Osteoblast (primary cell): ENCODE data around the gene YPEL3. TPM values are rescaled to one million over a fixed set of nuclear protein-coding genes. Genes with fewer than 3 reads are reported as not detected.

Experiments
- DNase-seq: peaks from one replicate; pipeline ENCODE4 v3.0.0; 2011; ENCODE audit warnings: low spot score, mixed read lengths; ENCODE audit not compliant: insufficient read length; ENCODE audit errors: missing footprints
- H2AFZ ChIP-seq: 2 replicates; pipeline ENCODE4 v1.6.0; 2011; ENCODE audit warnings: mild to moderate bottlenecking, low read length
- H3K27ac ChIP-seq: 2 replicates; pipeline ENCODE4 v1.5.1; 2011; ENCODE audit warnings: mild to moderate bottlenecking, low read depth, low read length, moderate library complexity
- H3K27me3 ChIP-seq: 2 replicates; pipeline ENCODE4 v1.6.0; 2012; ENCODE audit warnings: mild to moderate bottlenecking, control low read depth, inconsistent platforms, low read length, moderate library complexity; ENCODE audit not compliant: insufficient read depth
- H3K36me3 ChIP-seq: 2 replicates; pipeline ENCODE4 v1.5.1; 2011; ENCODE audit warnings: mild to moderate bottlenecking, low read length, control low read depth, moderate library complexity; ENCODE audit not compliant: insufficient read depth
- H3K4me1 ChIP-seq: 2 replicates; pipeline ENCODE4 v1.5.1; 2011; ENCODE audit warnings: mild to moderate bottlenecking, low read length, control low read depth, moderate library complexity; ENCODE audit not compliant: insufficient read depth
- H3K4me2 ChIP-seq: 2 replicates; pipeline ENCODE4 v1.6.0; 2011; ENCODE audit warnings: mild to moderate bottlenecking, low read length; ENCODE audit not compliant: insufficient read depth
- H3K4me3 ChIP-seq: fragments of 200-600 bp; sonication (generic); 3 replicates; pipeline ENCODE4 v1.5.1; 2012; ENCODE audit warnings: mild to moderate bottlenecking, low read length, inconsistent platforms; ENCODE audit not compliant: insufficient read depth
- H3K79me2 ChIP-seq: 2 replicates; pipeline ENCODE4 v1.6.0; 2012; ENCODE audit warnings: mild to moderate bottlenecking, low read length, control low read depth, inconsistent platforms; ENCODE audit not compliant: insufficient read depth
- H3K9me3 ChIP-seq: 2 replicates; pipeline ENCODE4 v1.5.1; 2011; ENCODE audit warnings: low read depth, low read length, control low read depth
- H4K20me1 ChIP-seq: 2 replicates; pipeline ENCODE4 v1.6.0; 2012; ENCODE audit warnings: mild to moderate bottlenecking, low read length, control low read depth; ENCODE audit not compliant: insufficient read depth
- total RNA-seq: library from RNA; depleted of rRNA; stranded (reverse); fragments of >200 nt; gene quantifications from 2 replicates; pipeline ENCODE4 v1.2.3, GENCODE V29; 2012
- TF ChIP-seq, protein P1 (sequence below): IDR thresholded peaks from 2 replicates; pipeline ENCODE4 v1.5.1; 2011; ENCODE audit warnings: mild to moderate bottlenecking, low read depth, low read length, moderate library complexity; ENCODE audit errors: extremely low read depth

Gene YPEL3
- total RNA-seq, 1 donor, result 28.2 TPM

DNA sequence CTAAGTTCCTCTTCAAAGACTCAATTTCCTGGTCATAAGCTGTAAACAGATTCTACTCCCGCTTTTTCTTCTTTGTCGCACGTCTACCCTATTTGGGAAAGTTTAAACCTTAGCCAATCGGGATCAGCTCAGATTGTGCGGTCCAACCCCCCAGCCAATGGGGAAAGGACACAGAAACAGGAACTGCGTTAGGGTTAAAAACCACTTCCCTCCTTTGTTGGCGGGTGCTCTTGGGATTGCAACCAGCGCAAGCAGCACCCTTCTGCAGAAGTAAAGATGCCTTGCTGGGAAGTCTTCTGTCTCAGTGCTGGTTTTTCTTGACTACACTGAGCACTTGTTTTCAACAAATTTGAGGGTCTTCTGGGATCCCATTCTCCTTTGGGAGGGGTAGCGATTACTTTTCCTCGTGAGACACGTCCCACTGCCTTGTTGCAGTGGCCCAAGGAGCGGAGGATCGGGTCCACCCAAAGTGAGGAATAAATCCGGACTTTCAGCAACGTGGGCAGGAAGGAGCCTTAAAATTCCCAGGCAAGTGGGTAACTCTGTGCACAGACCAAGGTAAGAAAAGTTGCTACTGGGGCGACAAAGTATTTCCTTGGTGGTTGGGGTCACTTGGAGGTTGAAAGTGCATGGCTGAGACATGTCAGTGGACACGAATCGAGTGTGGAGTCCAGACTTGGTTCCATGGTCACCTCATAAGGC, 1.0 kb upstream of the YPEL3 start:
- Histone ChIP-seq H3K27ac (peak overlapping the region; percentile 70), H3K36me3 (peaks cover 8% of the 10 kb centered on the region), H3K4me3 (peak overlapping the region; percentile 76), H3K4me2 (peak overlapping the region; percentile 76), H2AFZ (peak overlapping the region; percentile 98), H3K27me3 (no peaks in the 10 kb centered on the region), H3K9me3 (peaks cover 10% of the 10 kb centered on the region), H3K79me2 (peaks cover 3% of the 10 kb centered on the region), H3K4me1 (peaks cover 22% of the 10 kb centered on the region), H4K20me1 (peaks cover 7% of the 10 kb centered on the region)
- DNase-seq, result peak; percentile 58
- TF ChIP-seq, protein P1, sequence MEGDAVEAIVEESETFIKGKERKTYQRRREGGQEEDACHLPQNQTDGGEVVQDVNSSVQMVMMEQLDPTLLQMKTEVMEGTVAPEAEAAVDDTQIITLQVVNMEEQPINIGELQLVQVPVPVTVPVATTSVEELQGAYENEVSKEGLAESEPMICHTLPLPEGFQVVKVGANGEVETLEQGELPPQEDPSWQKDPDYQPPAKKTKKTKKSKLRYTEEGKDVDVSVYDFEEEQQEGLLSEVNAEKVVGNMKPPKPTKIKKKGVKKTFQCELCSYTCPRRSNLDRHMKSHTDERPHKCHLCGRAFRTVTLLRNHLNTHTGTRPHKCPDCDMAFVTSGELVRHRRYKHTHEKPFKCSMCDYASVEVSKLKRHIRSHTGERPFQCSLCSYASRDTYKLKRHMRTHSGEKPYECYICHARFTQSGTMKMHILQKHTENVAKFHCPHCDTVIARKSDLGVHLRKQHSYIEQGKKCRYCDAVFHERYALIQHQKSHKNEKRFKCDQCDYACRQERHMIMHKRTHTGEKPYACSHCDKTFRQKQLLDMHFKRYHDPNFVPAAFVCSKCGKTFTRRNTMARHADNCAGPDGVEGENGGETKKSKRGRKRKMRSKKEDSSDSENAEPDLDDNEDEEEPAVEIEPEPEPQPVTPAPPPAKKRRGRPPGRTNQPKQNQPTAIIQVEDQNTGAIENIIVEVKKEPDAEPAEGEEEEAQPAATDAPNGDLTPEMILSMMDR, result no peak

DNA sequence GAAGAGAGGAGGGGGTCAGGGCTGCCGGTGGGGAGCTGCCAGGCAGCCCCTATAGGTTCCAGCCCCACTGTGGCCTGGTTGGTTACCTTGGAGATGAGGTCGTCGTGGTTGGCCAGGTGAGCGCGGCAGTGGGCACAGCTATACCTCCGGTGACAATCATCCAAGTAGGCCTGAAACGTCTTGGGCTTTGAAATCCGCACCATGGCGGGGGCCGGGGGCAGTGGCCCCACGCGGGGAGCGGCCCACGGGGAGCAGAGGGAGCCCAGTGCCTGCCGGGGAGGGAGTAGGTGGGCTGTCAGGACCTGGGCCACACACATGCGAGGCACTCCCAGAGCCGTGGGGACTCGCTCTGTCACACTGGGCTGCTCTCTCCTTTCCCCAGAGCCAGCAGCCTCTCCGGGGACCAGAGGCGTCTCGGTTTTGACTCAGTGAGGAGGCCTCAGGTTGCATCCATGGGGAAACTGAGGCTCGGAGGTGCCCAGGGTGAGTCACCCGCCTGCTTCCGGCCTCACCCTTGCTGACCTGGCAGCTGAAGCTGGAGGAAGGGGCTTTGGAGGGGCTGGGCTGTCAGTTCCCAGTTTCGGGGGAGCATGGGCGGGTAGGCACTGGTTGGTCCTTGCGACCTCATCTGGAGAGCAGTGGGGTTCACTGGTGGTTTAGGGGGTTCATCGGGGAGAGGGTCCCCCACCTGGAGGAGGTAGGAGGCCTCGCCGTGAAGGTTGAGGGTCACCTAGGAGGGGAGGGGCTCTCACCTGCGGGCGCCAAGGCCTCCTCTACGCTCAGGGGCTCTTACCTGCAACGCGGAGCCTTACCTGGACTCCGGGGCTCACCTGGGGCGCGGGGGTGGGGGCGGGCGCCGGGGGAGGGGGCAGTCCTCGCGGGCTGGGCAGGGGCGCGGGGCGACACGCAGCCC, 591 bp downstream of the YPEL3 start:
- peak overlapping the region; percentile 97 for H3K4me2 ChIP-seq
- H2AFZ ChIP-seq, result peak overlapping the region; percentile 51
- H3K36me3 ChIP-seq, result peaks cover 8% of the 10 kb centered on the region
- peaks cover 25% of the 10 kb centered on the region for H3K4me1 ChIP-seq
- peak overlapping the region; percentile 41 for H3K27ac ChIP-seq
- peak; percentile 92 for DNase-seq
- peaks cover 7% of the 10 kb centered on the region for H4K20me1 ChIP-seq
- TF ChIP-seq, protein P1, result no peak
- no peaks in the 10 kb centered on the region for H3K27me3 ChIP-seq
- peak overlapping the region; percentile 76 for H3K4me3 ChIP-seq
- peaks cover 3% of the 10 kb centered on the region for H3K79me2 ChIP-seq
- H3K9me3 ChIP-seq, result peaks cover 10% of the 10 kb centered on the region

DNA sequence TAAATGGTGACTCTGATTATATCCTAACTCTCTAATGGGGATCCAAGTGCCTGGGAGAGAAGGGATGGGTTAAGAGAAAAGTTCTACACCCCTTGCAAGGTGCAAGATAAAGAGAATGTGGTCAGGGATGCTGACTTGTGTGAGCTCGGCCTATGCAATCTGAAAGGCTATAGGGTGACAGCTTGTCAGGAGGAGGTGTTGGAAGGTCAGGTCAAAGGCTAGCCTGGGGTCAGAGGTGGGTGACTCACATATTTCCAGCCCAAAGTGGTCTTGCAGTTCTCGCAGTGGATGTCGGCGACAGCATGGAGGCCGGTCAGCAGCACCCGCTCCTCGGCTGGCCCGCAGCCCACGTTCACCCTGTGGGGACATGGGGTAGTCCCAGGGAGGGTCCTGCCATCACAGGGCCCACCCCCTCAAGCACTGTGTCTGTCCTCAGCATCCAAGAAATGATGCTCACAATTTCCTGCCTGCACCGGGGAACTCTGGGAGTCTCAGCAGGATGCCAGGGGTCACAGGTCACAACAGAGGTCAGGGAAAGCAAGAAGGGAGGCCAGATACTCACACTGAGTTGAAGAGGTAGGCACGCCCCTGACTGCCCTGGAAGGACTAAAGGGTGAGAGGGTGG, 1.4 kb downstream of the YPEL3 start:
- Histone ChIP-seq H3K79me2 (peaks cover 3% of the 10 kb centered on the region), H3K27ac (no peak overlapping the region), H4K20me1 (peaks cover 7% of the 10 kb centered on the region), H3K36me3 (peaks cover 8% of the 10 kb centered on the region), H3K4me2 (peak overlapping the region; percentile 97), H3K4me3 (peak overlapping the region; percentile 76), H2AFZ (no peak overlapping the region), H3K4me1 (peaks cover 31% of the 10 kb centered on the region), H3K9me3 (peaks cover 10% of the 10 kb centered on the region), H3K27me3 (no peaks in the 10 kb centered on the region)
- TF ChIP-seq, protein P1, result no peak
- DNase-seq, result peak; percentile 50
